Measurements from ENCODE around the gene ERAS. TPM values are rescaled to one million over a fixed set of nuclear protein-coding genes. Genes with fewer than 3 reads are reported as not detected.

The ERAS gene
- total RNA-seq, 1 donor from 2014 or later: not detected

- H3K4me1 Mint-ChIP-seq (ENCODE audit: low read depth, unreplicated experiment): no peaks in the 10 kb centered on the region
- no peak for TF ChIP-seq CTCF (IDR thresholded peaks at IDR 0.05; ENCODE audit: insufficient read depth, low read depth, low read length)
- no peak for TF ChIP-seq EZH2 (IDR thresholded peaks at IDR 0.05; ENCODE audit: insufficient read depth, low read length)
Measured at GRCh38 chrX:48785540-48786214, 40.6 kb upstream of the ERAS start.

GRCh38 chrX:48786341-48786800 is 39.9 kb upstream of the ERAS start, which contains the start of gene GATA1:
Gene GATA1, plus strand, starts transcription at chrX:48786590. Its CDS starts 4,520 bp downstream, at chrX:48791110.
- no peak for DNase-seq (ENCODE audit: low read depth)
- no peaks in the 10 kb centered on the region for H3K36me3 ChIP-seq (ENCODE audit: insufficient read depth, low read length)
- H3K27ac Mint-ChIP-seq (ENCODE audit: unreplicated experiment): no peak within 1 kb of the TSS
- no peak within 1 kb of the TSS for H3K9ac ChIP-seq (ENCODE audit: low read length)
- peaks cover 25% of the 10 kb centered on the region for H3K27me3 Mint-ChIP-seq (ENCODE audit: low read depth, unreplicated experiment)
- H3K4me1 ChIP-seq (ENCODE audit: insufficient read depth, low read length): no peaks in the 10 kb centered on the region
- no peaks in the 10 kb centered on the region for H3K79me2 ChIP-seq (ENCODE audit: insufficient read depth, low read length)
- no peaks in the 10 kb centered on the region for H3K36me3 Mint-ChIP-seq (ENCODE audit: low read depth, unreplicated experiment)
- H3K4me3 ChIP-seq (ENCODE audit: insufficient read depth, low read depth, low read length): no peak within 1 kb of the TSS
- no peak for TF ChIP-seq CTCF (IDR thresholded peaks at IDR 0.05; ENCODE audit: insufficient read depth, low read depth, low read length)
- TF ChIP-seq EZH2 (IDR thresholded peaks at IDR 0.05; ENCODE audit: insufficient read depth, low read length): no peak
- no peak within 1 kb of the TSS for H3K27ac ChIP-seq (ENCODE audit: low read depth, low read length)
- H3K9me3 Mint-ChIP-seq (ENCODE audit: unreplicated experiment): no peaks in the 10 kb centered on the region
- H3K4me2 ChIP-seq (ENCODE audit: low read length): no peak within 1 kb of the TSS
- no peaks in the 10 kb centered on the region for H4K20me1 ChIP-seq (ENCODE audit: insufficient read depth, low read length)
- H2AFZ ChIP-seq (ENCODE audit: low read depth, low read length): no peak within 1 kb of the TSS
- H3K27me3 ChIP-seq (ENCODE audit: insufficient read depth, low read length): peaks cover 3% of the 10 kb centered on the region
- FAIRE-seq: no peak
- H3K4me3 Mint-ChIP-seq (ENCODE audit: unreplicated experiment): no peak within 1 kb of the TSS
- no peaks in the 10 kb centered on the region for H3K9me3 ChIP-seq (ENCODE audit: insufficient read depth, low read depth, low read length)
- no peaks in the 10 kb centered on the region for H3K4me1 Mint-ChIP-seq (ENCODE audit: low read depth, unreplicated experiment)

More at GRCh38 chrX:48785540-48786214, 40.6 kb upstream of the ERAS start:
- Histone ChIP-seq H2AFZ (ENCODE audit: low read depth, low read length) (no peak overlapping the region), H3K4me2 (ENCODE audit: low read length) (no peak overlapping the region), H3K9ac (ENCODE audit: low read length) (no peak overlapping the region), H3K27me3 (ENCODE audit: insufficient read depth, low read length) (peaks cover 3% of the 10 kb centered on the region), H3K36me3 (ENCODE audit: insufficient read depth, low read length) (no peaks in the 10 kb centered on the region), H3K4me3 (ENCODE audit: insufficient read depth, low read depth, low read length) (no peak overlapping the region), H4K20me1 (ENCODE audit: insufficient read depth, low read length) (no peaks in the 10 kb centered on the region), H3K27ac (ENCODE audit: low read depth, low read length) (no peak overlapping the region), H3K79me2 (ENCODE audit: insufficient read depth, low read length) (no peaks in the 10 kb centered on the region), H3K9me3 (ENCODE audit: insufficient read depth, low read depth, low read length) (no peaks in the 10 kb centered on the region), H3K4me1 (ENCODE audit: insufficient read depth, low read length) (no peaks in the 10 kb centered on the region)
- no peak overlapping the region for H3K27ac Mint-ChIP-seq (ENCODE audit: unreplicated experiment)
- H3K27me3 Mint-ChIP-seq (ENCODE audit: low read depth, unreplicated experiment): peaks cover 25% of the 10 kb centered on the region
- no peak overlapping the region for H3K4me3 Mint-ChIP-seq (ENCODE audit: unreplicated experiment)
- H3K36me3 Mint-ChIP-seq (ENCODE audit: low read depth, unreplicated experiment): no peaks in the 10 kb centered on the region
- FAIRE-seq: no peak
- DNase-seq (ENCODE audit: low read depth): no peak
- H3K9me3 Mint-ChIP-seq (ENCODE audit: unreplicated experiment): no peaks in the 10 kb centered on the region
